ENCODE results near the gene AFF3. TPM values are rescaled to one million over a fixed set of nuclear protein-coding genes. Genes with fewer than 3 reads are reported as not detected.

AFF3 gene
- total RNA-seq, 1 experiment from 2014 or later: not detected

- H3F3A ChIP-seq (ENCODE audit: insufficient read depth, low read depth): no peaks in the 10 kb centered on the region
- H3K4me2 ChIP-seq: no peak overlapping the region
- H3K4me1 ChIP-seq (replicated peaks; ENCODE audit: insufficient read depth): no peaks in the 10 kb centered on the region
- no peaks in the 10 kb centered on the region for H4K20me1 ChIP-seq (ENCODE audit: insufficient read depth)
- H3K27me3 ChIP-seq (ENCODE audit: insufficient read depth, low read depth): peaks cover 62% of the 10 kb centered on the region
- H3K27ac ChIP-seq: no peak overlapping the region
- TF ChIP-seq CTCF (conservative IDR thresholded peaks at IDR 0.05): no peak
- no peak for TF ChIP-seq EZH2 (IDR thresholded peaks at IDR 0.05; ENCODE audit: low read depth)
- H3K9me3 ChIP-seq (ENCODE audit: insufficient read depth, low read depth): no peaks in the 10 kb centered on the region
- CTCF ChIA-PET: no interaction called here
- no peak overlapping the region for H2AFZ ChIP-seq
- intact Hi-C loops (cut with micrococcal nuclease; ENCODE audit: unreplicated experiment): no loop called here
- BruUV-seq (replicated peaks): no TSS peak
- no peak for DNase-seq
- no peaks in the 10 kb centered on the region for H3K9me2 ChIP-seq (ENCODE audit: insufficient read depth)
- POLR2A ChIA-PET (ENCODE audit: unreplicated experiment): no interaction called here
- H3K36me3 ChIP-seq (ENCODE audit: low read depth): no peaks in the 10 kb centered on the region
- no peak overlapping the region for H3K4me3 ChIP-seq
- no peaks in the 10 kb centered on the region for H3K79me2 ChIP-seq (ENCODE audit: low read depth)
These were observed 335.6 kb downstream of the AFF3 start for GRCh38 chr2:99806758-99807157.

- H3K9me3 ChIP-seq (ENCODE audit: insufficient read depth, low read depth): no peaks in the 10 kb centered on the region
- ChIA-PET POLR2A (ENCODE audit: unreplicated experiment) (no interaction called here), CTCF (no interaction called here)
- no TSS peak for BruUV-seq (replicated peaks)
- no peak overlapping the region for H3K4me2 ChIP-seq
- no peak overlapping the region for H2AFZ ChIP-seq
- H3K27me3 ChIP-seq (ENCODE audit: insufficient read depth, low read depth): peaks cover 55% of the 10 kb centered on the region
- H3F3A ChIP-seq (ENCODE audit: insufficient read depth, low read depth): no peaks in the 10 kb centered on the region
- no peak overlapping the region for H3K4me3 ChIP-seq
- H3K27ac ChIP-seq: no peak overlapping the region
- no peak for DNase-seq
- intact Hi-C loops (cut with micrococcal nuclease; ENCODE audit: unreplicated experiment): no loop called here
- no peaks in the 10 kb centered on the region for H3K36me3 ChIP-seq (ENCODE audit: low read depth)
- TF ChIP-seq CTCF (conservative IDR thresholded peaks at IDR 0.05) (no peak), EZH2 (IDR thresholded peaks at IDR 0.05; ENCODE audit: low read depth) (no peak)
- no peaks in the 10 kb centered on the region for H3K79me2 ChIP-seq (ENCODE audit: low read depth)
- H3K4me1 ChIP-seq (replicated peaks; ENCODE audit: insufficient read depth): no peaks in the 10 kb centered on the region
- H4K20me1 ChIP-seq (ENCODE audit: insufficient read depth): no peaks in the 10 kb centered on the region
- H3K9me2 ChIP-seq (ENCODE audit: insufficient read depth): no peaks in the 10 kb centered on the region
These were observed 336.4 kb downstream of the AFF3 start for GRCh38 chr2:99805930-99806476.

GRCh38 chr2:99803846-99804245, 338.5 kb downstream of the AFF3 start:
- DNase-seq: no peak
- no peak overlapping the region for H3K4me3 ChIP-seq
- H3F3A ChIP-seq (ENCODE audit: insufficient read depth, low read depth): no peaks in the 10 kb centered on the region
- no peaks in the 10 kb centered on the region for H3K36me3 ChIP-seq (ENCODE audit: low read depth)
- ChIA-PET POLR2A (ENCODE audit: unreplicated experiment) (no interaction called here), CTCF (no interaction called here)
- no peak overlapping the region for H3K27ac ChIP-seq
- no peak for TF ChIP-seq EZH2 (IDR thresholded peaks at IDR 0.05; ENCODE audit: low read depth)
- TF ChIP-seq CTCF (conservative IDR thresholded peaks at IDR 0.05): no peak
- H3K4me2 ChIP-seq: no peak overlapping the region
- no peaks in the 10 kb centered on the region for H3K9me2 ChIP-seq (ENCODE audit: insufficient read depth)
- no peaks in the 10 kb centered on the region for H3K79me2 ChIP-seq (ENCODE audit: low read depth)
- intact Hi-C loops (cut with micrococcal nuclease; ENCODE audit: unreplicated experiment): no loop called here
- peaks cover 33% of the 10 kb centered on the region for H3K27me3 ChIP-seq (ENCODE audit: insufficient read depth, low read depth)
- no peaks in the 10 kb centered on the region for H4K20me1 ChIP-seq (ENCODE audit: insufficient read depth)
- no peaks in the 10 kb centered on the region for H3K9me3 ChIP-seq (ENCODE audit: insufficient read depth, low read depth)
- BruUV-seq (replicated peaks): no TSS peak
- H2AFZ ChIP-seq: no peak overlapping the region
- H3K4me1 ChIP-seq (replicated peaks; ENCODE audit: insufficient read depth): no peaks in the 10 kb centered on the region

Measured in PC-9 (cell line).